ENCODE data around the gene SIPA1L3. TPM values are rescaled to one million over a fixed set of nuclear protein-coding genes. Genes with fewer than 3 reads are reported as not detected.

The SIPA1L3 gene
- total and polyA plus RNA-seq, 8 donors, result 19.7 to 44.8 (median 25.8) TPM

DNA sequence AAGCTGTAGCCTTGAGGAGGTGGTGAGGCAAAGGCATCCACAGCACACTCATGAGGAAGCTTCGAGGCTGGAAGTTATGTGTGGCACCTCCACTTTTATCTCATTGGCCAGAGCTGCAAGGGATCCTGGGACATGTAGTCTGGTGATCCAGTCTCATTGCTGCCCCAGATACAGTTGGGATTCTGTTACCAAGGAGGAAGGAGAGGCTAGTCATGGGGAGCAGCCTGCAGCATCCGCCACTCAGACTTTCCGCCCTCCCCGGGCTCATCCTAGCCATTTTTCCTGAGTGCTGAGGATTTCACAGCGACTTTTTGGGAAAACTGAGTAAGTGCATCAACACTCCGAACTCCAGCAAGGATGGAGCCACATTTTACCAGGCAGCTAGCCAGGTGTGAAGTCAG is 242.7 kb downstream of the SIPA1L3 start:
- ATAC-seq (no peak), FAIRE-seq (no peak), DNase-seq (no peak)
- Histone ChIP-seq H3K36me3 (peaks cover 0 to 12% (median 0%) of the 10 kb centered on the region in 3 donors), H3K27me3 (no peaks in the 10 kb centered on the region), H3K9me3 (no peaks in the 10 kb centered on the region), H3K4me1 (no peaks in the 10 kb centered on the region), H3K4me3 (no peak overlapping the region), H3K27ac (no peak overlapping the region)
- intact Hi-C loops (cut with DNase I), result no loop called here
- WGBS, 2 donors, result 82 to 85% methylated on average over 6 of the region's 6 CpGs
- TF ChIP-seq, protein P1, sequence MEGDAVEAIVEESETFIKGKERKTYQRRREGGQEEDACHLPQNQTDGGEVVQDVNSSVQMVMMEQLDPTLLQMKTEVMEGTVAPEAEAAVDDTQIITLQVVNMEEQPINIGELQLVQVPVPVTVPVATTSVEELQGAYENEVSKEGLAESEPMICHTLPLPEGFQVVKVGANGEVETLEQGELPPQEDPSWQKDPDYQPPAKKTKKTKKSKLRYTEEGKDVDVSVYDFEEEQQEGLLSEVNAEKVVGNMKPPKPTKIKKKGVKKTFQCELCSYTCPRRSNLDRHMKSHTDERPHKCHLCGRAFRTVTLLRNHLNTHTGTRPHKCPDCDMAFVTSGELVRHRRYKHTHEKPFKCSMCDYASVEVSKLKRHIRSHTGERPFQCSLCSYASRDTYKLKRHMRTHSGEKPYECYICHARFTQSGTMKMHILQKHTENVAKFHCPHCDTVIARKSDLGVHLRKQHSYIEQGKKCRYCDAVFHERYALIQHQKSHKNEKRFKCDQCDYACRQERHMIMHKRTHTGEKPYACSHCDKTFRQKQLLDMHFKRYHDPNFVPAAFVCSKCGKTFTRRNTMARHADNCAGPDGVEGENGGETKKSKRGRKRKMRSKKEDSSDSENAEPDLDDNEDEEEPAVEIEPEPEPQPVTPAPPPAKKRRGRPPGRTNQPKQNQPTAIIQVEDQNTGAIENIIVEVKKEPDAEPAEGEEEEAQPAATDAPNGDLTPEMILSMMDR (IDR thresholded peaks at IDR 0.05), result no peak

DNA sequence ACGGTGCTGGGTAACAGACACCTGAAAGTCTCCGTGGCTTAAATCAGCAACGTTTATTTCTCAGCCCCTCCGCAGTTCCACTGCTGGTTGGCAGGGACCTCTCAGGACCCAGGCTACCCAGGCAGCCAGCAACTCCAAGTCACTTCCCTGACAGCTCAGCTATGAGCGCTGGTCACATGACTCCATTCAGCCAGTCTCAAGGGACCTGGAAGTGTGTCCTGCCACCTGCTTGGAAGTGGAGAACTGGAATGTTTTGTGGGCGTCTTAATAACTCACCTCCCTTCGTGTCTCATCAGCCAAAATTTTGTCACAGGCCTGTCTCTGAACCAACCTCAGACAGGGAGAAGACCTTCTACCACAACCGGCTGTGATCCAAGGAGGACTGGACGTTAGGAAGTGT is 244.2 kb downstream of the SIPA1L3 start:
- WGBS, 2 donors, result 85 to 89% methylated on average over 9 of the region's 9 CpGs
- no peak for FAIRE-seq

DNA sequence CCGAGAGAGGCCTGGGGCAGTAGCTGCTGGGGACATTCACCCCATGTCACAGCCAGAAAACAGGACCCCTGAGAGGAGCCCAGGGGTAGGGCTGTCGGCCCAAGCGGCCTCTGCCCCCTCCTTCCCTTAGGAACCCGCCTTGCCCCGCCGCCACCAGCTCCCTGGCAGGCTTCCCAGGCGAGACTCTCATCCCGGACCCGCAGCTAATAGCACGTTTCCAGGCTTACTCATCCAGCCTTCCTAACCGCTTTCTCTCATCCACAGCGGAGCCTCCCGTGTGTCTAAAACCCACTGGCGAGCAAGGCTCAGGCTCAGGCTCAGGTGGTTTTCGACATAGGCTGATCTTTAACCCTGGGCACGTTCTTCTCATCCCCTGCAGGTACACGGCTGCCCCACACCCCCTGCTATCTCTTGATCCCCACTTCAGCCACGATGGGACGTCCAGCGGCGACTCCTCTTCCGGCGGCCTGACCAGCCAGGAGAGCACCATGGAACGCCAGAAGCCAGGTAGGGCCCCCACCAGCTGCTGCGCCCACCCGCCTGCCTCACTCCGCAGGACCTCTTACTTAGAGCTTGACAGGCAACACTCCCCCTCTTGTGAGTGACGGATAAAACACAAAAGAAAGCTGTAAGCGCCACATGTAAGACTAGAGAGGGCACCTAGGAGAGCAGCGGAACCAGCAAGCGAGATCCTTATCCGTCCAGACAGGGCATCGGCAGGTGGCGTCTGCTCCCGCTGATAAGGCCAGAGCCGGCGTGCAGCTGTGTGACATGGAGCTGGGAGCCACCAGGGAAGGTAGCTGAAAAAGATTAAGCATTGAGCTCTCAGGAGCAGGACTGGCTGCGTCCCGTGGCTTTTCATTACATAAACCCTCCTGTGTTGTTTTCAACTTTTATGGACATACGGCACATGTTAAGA is 245.7 kb downstream of the SIPA1L3 start:
- DNase-seq (no peak), ATAC-seq (no peak), FAIRE-seq (no peak)
- TF ChIP-seq, protein P1 (IDR thresholded peaks at IDR 0.05), result no peak
- WGBS, 2 donors, result 91 to 94% methylated on average over 40 of the region's 40 CpGs
- H3K9me3 ChIP-seq, result no peaks in the 10 kb centered on the region
- H3K4me1 ChIP-seq, result no peaks in the 10 kb centered on the region
- intact Hi-C loops (cut with DNase I), result no loop called here
- no peak overlapping the region for H3K27ac ChIP-seq
- peaks cover 0 to 8% (median 0%) of the 10 kb centered on the region in 3 donors for H3K36me3 ChIP-seq
- no peaks in the 10 kb centered on the region for H3K27me3 ChIP-seq
- H3K4me3 ChIP-seq, result no peak overlapping the region

More for the DNA sequence above, 244.2 kb downstream of the SIPA1L3 start:
- Histone ChIP-seq H3K27me3 (no peaks in the 10 kb centered on the region), H3K4me1 (no peaks in the 10 kb centered on the region), H3K4me3 (no peak overlapping the region), H3K36me3 (peaks cover 0 to 8% (median 0%) of the 10 kb centered on the region in 3 donors), H3K27ac (no peak overlapping the region), H3K9me3 (no peaks in the 10 kb centered on the region)
- ATAC-seq (no peak), DNase-seq (no peak)
- TF ChIP-seq, protein P1 (IDR thresholded peaks at IDR 0.05), result no peak
- intact Hi-C loops (cut with DNase I), result no loop called here

DNA sequence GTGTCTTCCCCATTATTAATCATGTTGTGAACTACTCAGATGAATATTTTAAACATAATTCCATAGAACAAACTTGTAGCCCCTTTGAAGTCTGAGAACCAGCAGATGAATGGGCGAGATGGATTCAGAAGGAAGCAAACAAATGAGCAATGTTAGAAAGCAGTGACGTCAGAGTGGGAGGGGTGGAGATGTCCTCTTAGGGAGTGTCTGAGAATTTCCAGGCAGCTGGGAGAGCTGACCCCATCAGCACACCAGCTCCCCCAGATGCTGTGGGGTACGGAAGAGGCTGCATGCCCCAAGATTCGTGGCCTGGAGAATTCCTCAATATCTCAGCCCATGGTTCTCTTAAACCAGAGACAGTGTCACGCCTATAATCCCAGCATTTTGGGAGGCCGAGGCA is 248.4 kb downstream of the SIPA1L3 start:
- H3K4me1 ChIP-seq, result no peaks in the 10 kb centered on the region
- no peak overlapping the region for H3K27ac ChIP-seq
- no peaks in the 10 kb centered on the region for H3K27me3 ChIP-seq
- H3K9me3 ChIP-seq, result no peaks in the 10 kb centered on the region
- H3K36me3 ChIP-seq, result peaks cover 0 to 8% (median 0%) of the 10 kb centered on the region in 3 donors
- WGBS, 2 donors, result 82 to 90% methylated on average over 6 of the region's 6 CpGs
- FAIRE-seq, result no peak
- no peak for ATAC-seq
- H3K4me3 ChIP-seq, result no peak overlapping the region
- intact Hi-C loops (cut with DNase I), result no loop called here
- DNase-seq, result no peak
- TF ChIP-seq, protein P1 (IDR thresholded peaks at IDR 0.05), result no peak

DNA sequence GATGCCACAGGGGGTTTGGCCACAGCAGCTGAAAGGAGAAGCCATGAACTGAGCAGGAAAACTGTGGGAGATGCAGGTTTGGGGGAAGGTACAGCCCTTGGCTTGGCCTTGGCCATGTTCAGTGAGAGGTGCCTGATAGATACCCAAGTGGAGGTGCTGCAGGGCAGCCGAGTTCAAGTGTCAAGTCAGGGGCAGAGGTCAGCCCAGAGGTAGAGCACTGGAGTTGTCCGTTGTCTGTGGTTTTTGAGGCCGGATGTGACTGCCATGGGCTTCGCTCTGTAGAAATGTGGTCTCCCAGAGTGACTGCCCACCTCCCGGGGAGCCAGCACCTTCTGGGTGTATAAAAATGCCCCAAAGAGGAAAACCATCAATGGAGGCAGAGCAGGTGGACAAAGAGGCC is 251.7 kb downstream of the SIPA1L3 start:
- no peak for FAIRE-seq
- no peaks in the 10 kb centered on the region for H3K9me3 ChIP-seq
- no peak for ATAC-seq
- no peak overlapping the region for H3K4me3 ChIP-seq
- H3K36me3 ChIP-seq, result peaks cover 0 to 15% (median 5%) of the 10 kb centered on the region in 3 donors
- H3K27ac ChIP-seq, result no peak overlapping the region
- H3K27me3 ChIP-seq, result no peaks in the 10 kb centered on the region
- intact Hi-C loops (cut with DNase I), result no loop called here
- no peaks in the 10 kb centered on the region for H3K4me1 ChIP-seq
- DNase-seq, result no peak
- WGBS, 2 donors, result 93 to 97% methylated on average over 5 of the region's 5 CpGs
- TF ChIP-seq, protein P1 (IDR thresholded peaks at IDR 0.05), result no peak

All from pancreas (tissue), 10 donors.